Glutamatergic neuron (in vitro differentiated cells): Measurements from ENCODE around the gene NFASC. TPM values are rescaled to one million over a fixed set of nuclear protein-coding genes. Genes with fewer than 3 reads are reported as not detected.
A peak's percentile ranks its signal among the peaks of the same experiment; 100 is the strongest.

Source experiments
- DNase-seq: peaks from one replicate; pipeline ENCODE4 v3.0.0; 2022
- H3K27ac Mint-ChIP-seq: one replicate; pipeline ENCODE4 v1.8.0; 2020; ENCODE audit warnings: mild to moderate bottlenecking, mixed read lengths, inconsistent platforms; ENCODE audit not compliant: unreplicated experiment
- H3K27me3 Mint-ChIP-seq: one replicate; pipeline ENCODE4 v1.8.0; 2020; ENCODE audit warnings: mild to moderate bottlenecking, moderate library complexity, mixed read lengths, inconsistent platforms; ENCODE audit not compliant: unreplicated experiment
- H3K36me3 Mint-ChIP-seq: one replicate; pipeline ENCODE4 v1.8.0; 2020; ENCODE audit warnings: mild to moderate bottlenecking, mixed read lengths, inconsistent platforms; ENCODE audit not compliant: unreplicated experiment
- H3K4me1 Mint-ChIP-seq: one replicate; pipeline ENCODE4 v1.8.0; 2020; ENCODE audit warnings: mild to moderate bottlenecking, low read depth, mixed read lengths, inconsistent platforms; ENCODE audit not compliant: unreplicated experiment
- H3K4me3 Mint-ChIP-seq: one replicate; pipeline ENCODE4 v1.8.0; 2020; ENCODE audit warnings: mild to moderate bottlenecking, mixed read lengths, inconsistent platforms; ENCODE audit not compliant: unreplicated experiment
- H3K9me3 Mint-ChIP-seq: one replicate; pipeline ENCODE4 v1.8.0; 2020; ENCODE audit warnings: mild to moderate bottlenecking, moderate library complexity, mixed read lengths, inconsistent platforms; ENCODE audit not compliant: unreplicated experiment
- CTCF ChIP-seq: fragments of 200-600 bp; sonication (generic); IDR thresholded peaks from one replicate; pipeline ENCODE4 v1.5.0; 2021; ENCODE audit not compliant: partially characterized antibody, unreplicated experiment
- total RNA-seq: library from RNA; stranded (reverse); fragmentation: NEBNext Ultra II Directional; extraction: Animal tissue kit (Norgen Biotek cat#: 25700); gene quantifications from one replicate; pipeline ENCODE4 v1.2.1, GENCODE V29; 2021; ENCODE audit not compliant: unreplicated experiment

Gene NFASC
- total RNA-seq, 1 donor from 2014 or later, result 301 TPM

DNA sequence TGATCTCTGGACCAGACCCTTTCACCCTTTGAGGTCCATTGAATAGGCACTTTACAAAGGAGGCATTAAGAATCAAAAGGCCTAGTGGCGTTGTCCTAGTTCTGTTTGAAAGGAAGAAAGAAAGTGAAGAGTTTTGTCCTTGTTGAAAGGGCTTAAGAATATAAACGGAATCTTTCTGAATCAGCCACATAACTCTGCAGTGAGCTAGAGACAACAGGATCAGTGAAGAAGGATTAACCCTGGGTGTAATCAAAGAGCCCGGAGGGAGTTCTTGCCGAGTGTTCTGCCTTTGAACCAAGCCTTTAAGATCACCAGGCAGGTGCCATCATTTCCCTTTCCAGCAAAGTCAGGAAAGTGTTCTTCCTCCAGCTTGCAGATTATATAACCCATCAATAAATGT is 117.5 kb downstream of the NFASC start:
- H3K4me1 Mint-ChIP-seq, result peaks cover 16% of the 10 kb centered on the region
- no peak for TF ChIP-seq CTCF
- DNase-seq, result no peak
- peaks cover 18% of the 10 kb centered on the region for H3K27me3 Mint-ChIP-seq
- peaks cover 12% of the 10 kb centered on the region for H3K9me3 Mint-ChIP-seq
- no peak overlapping the region for H3K4me3 Mint-ChIP-seq
- peaks cover 4% of the 10 kb centered on the region for H3K36me3 Mint-ChIP-seq
- no peak overlapping the region for H3K27ac Mint-ChIP-seq

GRCh38 chr1:204989266-204990058 is 118.8 kb downstream of the NFASC start:
- Mint-ChIP-seq H3K4me1 (peaks cover 17% of the 10 kb centered on the region), H3K27ac (peak overlapping the region; percentile 67), H3K9me3 (peaks cover 22% of the 10 kb centered on the region), H3K36me3 (peaks cover 12% of the 10 kb centered on the region), H3K4me3 (peak overlapping the region; percentile 30), H3K27me3 (peaks cover 20% of the 10 kb centered on the region)
- DNase-seq, result peak; percentile 87
- TF ChIP-seq CTCF, result peak; percentile 91

DNA sequence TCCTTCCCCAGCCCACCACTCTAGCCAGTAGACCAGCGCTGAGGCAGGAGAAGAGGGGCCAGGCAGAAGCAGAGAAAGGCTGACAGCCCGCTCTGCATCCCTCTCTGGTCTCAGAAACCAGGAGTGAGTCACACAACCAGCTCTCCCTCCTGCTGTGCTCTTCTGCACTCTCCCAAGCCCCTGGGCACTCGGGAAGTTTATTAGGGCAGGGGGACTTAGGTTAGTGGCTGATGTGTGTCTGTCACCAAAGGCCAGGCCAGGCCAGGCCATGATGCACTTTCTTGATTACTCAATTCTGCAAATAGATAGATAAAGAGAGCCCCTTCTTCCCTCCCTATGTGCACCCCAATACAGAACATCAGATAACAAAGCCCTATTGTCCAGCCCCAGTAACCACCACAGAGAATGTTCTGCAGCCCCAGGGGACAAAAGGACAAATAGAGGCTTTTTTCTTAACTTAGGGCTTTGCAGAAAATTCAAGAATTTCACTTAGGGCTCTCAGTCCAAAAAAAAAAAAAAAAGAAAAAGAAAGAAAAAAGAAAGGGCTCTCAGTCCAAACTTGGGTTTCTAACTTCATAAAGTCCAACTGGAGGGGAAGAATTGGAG is 119.5 kb downstream of the NFASC start:
- no peak overlapping the region for H3K4me3 Mint-ChIP-seq
- TF ChIP-seq CTCF, result no peak
- no peak for DNase-seq
- no peak overlapping the region for H3K27ac Mint-ChIP-seq
- H3K27me3 Mint-ChIP-seq, result peaks cover 21% of the 10 kb centered on the region
- peaks cover 24% of the 10 kb centered on the region for H3K9me3 Mint-ChIP-seq
- peaks cover 12% of the 10 kb centered on the region for H3K36me3 Mint-ChIP-seq
- H3K4me1 Mint-ChIP-seq, result peaks cover 20% of the 10 kb centered on the region

- Mint-ChIP-seq H3K27ac (no peak overlapping the region), H3K4me1 (peaks cover 25% of the 10 kb centered on the region), H3K4me3 (no peak overlapping the region), H3K36me3 (peaks cover 12% of the 10 kb centered on the region), H3K27me3 (peaks cover 22% of the 10 kb centered on the region), H3K9me3 (peaks cover 24% of the 10 kb centered on the region)
- no peak for TF ChIP-seq CTCF
- no peak for DNase-seq
Observed at GRCh38 chr1:204990721-204991341, 120.2 kb downstream of the NFASC start.

GRCh38 chr1:204991342-204991844 is 120.7 kb downstream of the NFASC start:
- Mint-ChIP-seq H3K4me3 (no peak overlapping the region), H3K4me1 (peaks cover 27% of the 10 kb centered on the region), H3K27me3 (peaks cover 25% of the 10 kb centered on the region)

More at GRCh38 chr1:204991342-204991844, 120.7 kb downstream of the NFASC start:
- DNase-seq, result no peak
- Mint-ChIP-seq H3K36me3 (peaks cover 18% of the 10 kb centered on the region), H3K27ac (no peak overlapping the region), H3K9me3 (peaks cover 26% of the 10 kb centered on the region)
- no peak for TF ChIP-seq CTCF
